ES-I3 (cell line): Measurements from ENCODE around the gene UNC80.

Experiments used
- H3K36me3 ChIP-seq: 2 replicates; pipeline ENCODE4 v1.6.1; 2013; ENCODE audit warnings: mild to moderate bottlenecking, low read length, control low read depth, moderate library complexity; ENCODE audit not compliant: insufficient read depth
- H3K4me1 ChIP-seq: 2 replicates; pipeline ENCODE4 v1.6.1; 2013; ENCODE audit warnings: mild to moderate bottlenecking, control low read depth, low read length; ENCODE audit not compliant: insufficient read depth
- H3K9ac ChIP-seq: 2 replicates; pipeline ENCODE4 v1.6.1; 2013; ENCODE audit warnings: low read depth, mild to moderate bottlenecking, low read length, moderate library complexity
- H3K9me3 ChIP-seq: 2 replicates; pipeline ENCODE4 v1.6.1; 2013; ENCODE audit warnings: mild to moderate bottlenecking, low read length, moderate library complexity; ENCODE audit not compliant: control insufficient read depth, insufficient read depth

Gene UNC80

DNA sequence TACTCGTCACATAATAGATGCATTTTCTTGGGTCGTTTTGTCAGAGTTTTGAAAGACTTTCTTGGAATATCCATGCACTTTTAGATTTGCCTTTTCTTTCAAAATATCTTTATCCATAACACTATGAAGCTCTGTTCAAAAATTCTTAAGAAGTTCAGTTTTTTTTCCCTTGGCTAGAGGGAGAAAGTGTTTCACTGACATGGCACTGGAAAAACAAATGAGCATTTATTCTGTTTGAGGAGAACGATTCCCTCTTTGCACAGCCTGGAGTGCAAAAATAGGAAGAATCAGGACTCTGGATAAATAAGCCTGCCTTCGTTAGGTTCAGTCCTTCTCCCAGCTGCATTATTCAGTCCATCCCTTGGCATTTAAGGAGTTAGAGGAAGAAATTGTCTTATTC is 139.9 kb downstream of the UNC80 start:
- no peaks in the 10 kb centered on the region for H3K9me3 ChIP-seq
- H3K36me3 ChIP-seq: no peaks in the 10 kb centered on the region
- no peaks in the 10 kb centered on the region for H3K4me1 ChIP-seq
- no peak overlapping the region for H3K9ac ChIP-seq

DNA sequence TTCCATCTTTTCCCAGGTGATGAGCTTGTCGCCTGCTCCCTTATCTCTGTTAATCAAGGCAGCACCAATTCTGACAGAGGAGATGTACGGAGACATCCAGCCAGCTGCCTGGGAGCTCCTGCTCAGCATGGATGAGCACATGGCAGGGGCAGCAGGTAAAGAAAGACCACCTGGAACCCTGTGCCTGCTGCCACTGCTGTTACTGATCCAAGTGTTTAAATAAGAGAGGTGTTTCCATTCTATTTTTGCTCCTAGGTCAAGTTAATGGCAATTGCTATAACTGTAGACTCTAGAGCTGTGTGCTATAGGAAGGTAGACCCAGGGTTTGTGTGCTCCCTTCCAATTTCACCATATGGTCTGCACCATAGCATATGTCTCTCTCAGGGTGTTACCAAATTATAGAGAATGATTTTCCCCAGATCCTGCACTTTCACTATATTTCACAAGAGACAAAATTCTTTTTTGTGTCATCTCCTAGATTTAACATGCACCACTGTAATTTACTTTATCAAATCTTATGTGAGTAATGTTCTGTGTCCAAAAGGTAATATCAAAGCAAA is 142.2 kb downstream of the UNC80 start:
- Histone ChIP-seq H3K4me1 (no peaks in the 10 kb centered on the region), H3K9me3 (no peaks in the 10 kb centered on the region), H3K9ac (no peak overlapping the region), H3K36me3 (no peaks in the 10 kb centered on the region)

DNA sequence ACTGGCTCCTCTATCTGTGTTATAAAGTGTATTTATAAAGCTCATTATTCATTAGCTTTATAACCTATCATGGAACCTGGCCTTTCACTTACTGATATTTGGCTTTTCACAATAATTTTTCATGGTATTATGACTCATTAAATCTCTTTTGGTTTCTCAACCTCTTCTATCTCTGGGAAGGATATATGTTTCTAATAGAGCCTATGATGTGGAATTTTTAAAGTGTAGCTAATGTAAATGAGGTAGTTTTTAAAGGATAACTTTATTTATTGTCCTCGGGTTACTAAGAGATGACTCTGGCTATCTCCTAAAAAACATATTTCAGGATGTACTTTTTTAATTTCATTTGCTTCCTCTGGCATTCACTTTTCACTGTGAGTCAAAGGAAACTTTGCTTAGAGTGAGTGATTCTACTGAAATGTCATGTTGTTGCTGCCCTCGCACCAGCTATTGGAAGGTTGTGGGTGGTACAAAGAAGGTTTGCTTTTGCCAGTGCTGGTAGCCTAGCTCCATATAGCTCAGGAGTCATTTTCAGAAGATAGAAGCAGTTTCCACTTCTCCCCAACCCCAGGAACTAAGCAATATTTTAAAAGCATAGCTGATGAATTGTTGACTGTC is 145.6 kb downstream of the UNC80 start:
- H3K9ac ChIP-seq: no peak overlapping the region
- H3K36me3 ChIP-seq: no peaks in the 10 kb centered on the region
- no peaks in the 10 kb centered on the region for H3K9me3 ChIP-seq
- H3K4me1 ChIP-seq: no peaks in the 10 kb centered on the region; the same call in 1 of the 2 replicates

DNA sequence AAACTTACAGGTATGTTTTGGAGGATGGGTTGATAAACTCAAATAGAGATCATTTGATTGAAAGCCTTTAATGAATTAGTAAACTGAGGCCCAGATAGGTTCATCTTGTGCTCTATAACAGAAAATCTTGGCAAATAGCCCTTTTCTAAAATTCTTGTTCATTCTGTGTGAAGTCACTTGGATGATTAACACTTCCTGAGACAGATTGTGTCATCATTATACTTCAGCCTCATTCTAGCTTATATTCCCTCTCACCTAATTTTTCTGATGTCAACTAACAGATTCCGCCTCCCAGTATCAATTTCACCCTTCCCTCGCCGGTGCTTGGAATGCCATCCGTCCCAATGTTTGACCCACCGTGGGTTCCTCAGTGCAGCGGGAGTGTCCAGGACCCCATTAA is 146.6 kb downstream of the UNC80 start:
- H3K4me1 ChIP-seq: no peaks in the 10 kb centered on the region; the same call in 1 of the 2 replicates
- no peaks in the 10 kb centered on the region for H3K36me3 ChIP-seq
- H3K9ac ChIP-seq: no peak overlapping the region
- no peaks in the 10 kb centered on the region for H3K9me3 ChIP-seq

DNA sequence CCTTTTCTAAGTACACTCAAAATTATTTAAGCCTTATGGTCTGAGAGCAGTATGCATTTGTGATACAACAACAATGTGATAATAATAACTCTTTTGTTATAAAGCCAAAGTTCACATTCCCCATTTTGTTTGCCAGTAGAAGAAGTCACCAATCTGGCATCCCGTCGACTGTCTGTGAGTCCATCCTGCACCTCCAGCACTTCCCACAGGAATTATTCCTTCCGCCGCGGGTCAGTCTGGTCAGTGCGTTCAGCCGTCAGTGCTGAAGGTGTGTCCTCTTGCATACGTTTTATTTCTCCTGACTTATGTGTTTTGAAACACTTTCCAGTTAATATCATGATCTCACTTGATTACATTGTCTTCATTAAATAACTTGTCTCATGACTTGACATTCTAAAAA is 150.5 kb downstream of the UNC80 start:
- Histone ChIP-seq H3K9ac (no peak overlapping the region), H3K4me1 (no peaks in the 10 kb centered on the region; the same call in 1 of the 2 replicates), H3K9me3 (no peaks in the 10 kb centered on the region), H3K36me3 (no peaks in the 10 kb centered on the region)

DNA sequence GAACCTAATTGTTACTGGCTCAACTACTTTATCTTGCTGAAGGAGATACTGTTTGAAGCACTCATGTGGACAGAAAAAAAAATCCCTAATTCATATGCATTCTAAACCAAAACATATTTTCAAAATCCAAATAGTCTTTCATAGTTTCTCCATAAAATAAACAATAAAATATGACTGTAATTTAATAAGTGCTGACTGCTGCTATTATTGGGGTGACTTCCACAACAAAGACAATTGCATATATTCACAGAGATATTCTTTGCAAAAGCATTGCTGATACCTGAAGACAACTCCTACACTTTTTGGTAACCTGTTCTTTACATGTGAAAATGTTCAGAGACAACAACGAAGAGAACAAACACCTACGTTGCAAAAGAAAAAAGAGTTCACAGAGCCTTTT is 157.7 kb downstream of the UNC80 start:
- H3K36me3 ChIP-seq: no peaks in the 10 kb centered on the region
- no peak overlapping the region for H3K9ac ChIP-seq
- H3K4me1 ChIP-seq: no peaks in the 10 kb centered on the region
- H3K9me3 ChIP-seq: no peaks in the 10 kb centered on the region

DNA sequence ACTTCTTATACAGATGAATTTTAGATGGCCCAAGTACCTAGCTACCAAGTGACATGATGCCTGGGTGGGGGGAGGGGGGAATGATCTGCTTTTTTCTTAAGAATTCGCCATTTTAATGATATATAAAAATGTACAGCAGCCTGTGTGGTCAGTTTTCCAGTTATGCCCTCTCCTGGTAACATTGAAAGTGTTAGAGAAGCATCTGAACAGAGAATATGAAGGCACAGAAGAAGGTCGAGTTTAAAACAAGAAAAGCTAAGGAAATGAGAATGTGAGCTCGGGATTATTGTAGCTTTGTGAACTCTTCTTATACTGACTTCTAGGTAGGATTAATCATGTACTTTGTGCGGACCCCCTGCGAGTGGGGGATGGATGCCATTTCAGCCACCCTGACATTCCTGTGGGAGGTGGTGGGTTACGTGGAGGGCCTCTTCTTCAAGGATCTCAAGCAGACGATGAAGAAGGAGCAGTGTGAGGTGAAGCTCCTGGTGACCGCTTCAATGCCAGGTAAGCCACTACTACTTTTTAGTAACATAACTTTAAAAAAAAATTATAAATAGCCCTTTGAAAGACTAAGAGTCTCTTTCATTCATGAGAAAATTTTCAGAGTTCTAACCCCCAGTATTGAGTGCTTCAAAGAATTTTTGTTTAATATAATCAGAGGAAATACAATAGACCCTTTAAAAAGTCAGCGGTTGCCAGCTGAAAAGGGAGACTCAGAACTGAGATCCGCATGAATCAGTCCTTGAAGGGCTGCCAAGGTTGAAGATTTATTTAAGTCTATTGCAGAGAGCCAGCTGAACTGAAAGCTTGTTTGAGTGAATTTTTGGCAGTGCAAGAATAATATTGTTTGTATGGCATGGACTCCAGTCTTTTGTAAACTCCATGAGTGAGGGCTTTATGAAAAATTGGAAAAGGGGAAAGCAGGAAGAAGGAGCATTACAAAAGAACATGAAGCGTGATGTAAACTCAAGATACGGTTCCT is 162.2 kb downstream of the UNC80 start:
- H3K36me3 ChIP-seq: no peaks in the 10 kb centered on the region
- no peaks in the 10 kb centered on the region for H3K4me1 ChIP-seq
- H3K9ac ChIP-seq: no peak overlapping the region
- no peaks in the 10 kb centered on the region for H3K9me3 ChIP-seq

DNA sequence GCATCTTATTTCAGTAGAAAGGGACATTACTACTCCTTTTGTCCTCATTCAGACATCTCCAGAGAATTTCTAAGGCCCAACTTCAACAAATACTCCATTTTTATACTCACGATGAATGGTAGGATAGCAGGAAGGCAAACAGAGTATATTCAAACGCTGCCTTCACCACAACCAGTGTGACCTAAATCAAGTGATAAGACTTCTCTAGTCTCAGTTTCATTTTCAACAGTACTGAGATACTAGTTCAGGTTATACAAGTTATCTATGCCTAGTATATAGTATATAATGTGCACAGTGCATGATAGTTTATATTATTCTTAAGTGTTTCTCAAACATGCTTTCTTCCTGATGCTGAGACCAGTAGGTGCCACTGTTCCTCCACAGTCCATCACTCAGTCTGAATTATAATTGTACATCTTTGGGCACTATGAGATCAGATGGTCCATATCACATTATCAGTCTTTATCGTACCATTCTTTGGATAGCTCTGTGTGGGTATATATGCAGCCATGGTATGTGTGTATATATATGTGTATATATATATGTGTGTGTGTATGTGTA is 164.6 kb downstream of the UNC80 start:
- Histone ChIP-seq H3K36me3 (no peaks in the 10 kb centered on the region), H3K9ac (no peak overlapping the region), H3K9me3 (no peaks in the 10 kb centered on the region), H3K4me1 (no peaks in the 10 kb centered on the region)

DNA sequence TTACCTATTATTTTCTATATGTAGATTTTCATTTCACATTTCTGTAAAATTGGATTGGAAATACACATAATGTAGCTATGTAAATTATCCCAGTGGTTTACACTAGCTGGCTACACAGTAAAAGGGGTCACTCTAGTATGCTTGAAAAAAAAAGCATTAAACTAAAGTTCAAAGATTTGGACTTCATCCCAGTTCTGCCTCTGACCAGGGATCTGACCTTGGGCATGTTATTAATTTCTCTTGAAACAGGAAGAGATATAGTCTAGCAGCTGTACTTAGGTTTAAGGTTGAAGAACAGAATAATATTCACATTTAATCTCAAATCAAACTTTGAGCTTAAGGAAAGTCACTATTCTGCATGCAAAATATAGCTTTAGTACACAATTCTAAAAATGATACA is 166.3 kb downstream of the UNC80 start:
- H3K4me1 ChIP-seq: no peaks in the 10 kb centered on the region
- H3K36me3 ChIP-seq: no peaks in the 10 kb centered on the region
- no peak overlapping the region for H3K9ac ChIP-seq
- H3K9me3 ChIP-seq: no peaks in the 10 kb centered on the region

DNA sequence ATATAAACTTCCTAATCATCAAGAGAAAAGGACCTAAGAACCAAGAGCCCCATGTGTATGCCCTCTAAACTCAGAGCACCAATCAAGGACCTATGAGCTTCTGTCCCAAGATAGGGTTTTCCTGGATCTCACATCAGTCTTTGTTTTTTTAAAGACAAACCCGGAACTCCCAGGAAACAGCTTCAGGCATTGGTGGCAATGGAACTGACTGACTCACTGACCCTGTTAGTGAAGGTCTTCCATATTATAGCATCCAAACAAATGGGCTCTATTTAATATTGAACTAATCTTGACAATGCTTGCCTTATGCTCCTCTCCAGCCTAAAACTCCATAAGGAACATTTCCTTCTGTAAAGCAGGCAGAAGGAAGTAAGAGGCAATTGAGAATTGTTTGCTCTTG is 167.3 kb downstream of the UNC80 start:
- Histone ChIP-seq H3K4me1 (peaks cover 5% of the 10 kb centered on the region; the same call in 1 of the 2 replicates), H3K9me3 (no peaks in the 10 kb centered on the region), H3K36me3 (no peaks in the 10 kb centered on the region), H3K9ac (no peak overlapping the region)

DNA sequence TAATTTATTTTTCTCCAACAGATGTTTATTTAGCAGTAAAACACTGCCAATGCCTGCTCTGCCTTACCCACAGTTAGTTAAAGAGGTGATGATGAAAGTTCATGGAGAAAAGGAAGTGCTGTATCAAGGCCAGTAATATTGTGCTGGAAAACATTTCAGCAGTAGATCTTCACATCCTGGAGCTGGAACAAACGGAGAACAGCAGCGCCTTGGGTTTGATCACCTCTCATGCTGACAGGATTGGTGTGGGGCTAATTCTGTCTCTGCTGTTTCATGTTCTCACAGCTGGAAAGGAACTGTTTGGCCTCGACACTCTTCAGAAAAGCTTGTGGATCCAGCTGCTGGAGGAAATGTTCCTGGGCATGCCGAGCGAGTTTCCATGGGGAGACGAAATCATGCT is 169.3 kb downstream of the UNC80 start:
- Histone ChIP-seq H3K36me3 (no peaks in the 10 kb centered on the region), H3K9ac (no peak overlapping the region), H3K4me1 (peaks cover 5% of the 10 kb centered on the region; the same call in 1 of the 2 replicates), H3K9me3 (no peaks in the 10 kb centered on the region)

DNA sequence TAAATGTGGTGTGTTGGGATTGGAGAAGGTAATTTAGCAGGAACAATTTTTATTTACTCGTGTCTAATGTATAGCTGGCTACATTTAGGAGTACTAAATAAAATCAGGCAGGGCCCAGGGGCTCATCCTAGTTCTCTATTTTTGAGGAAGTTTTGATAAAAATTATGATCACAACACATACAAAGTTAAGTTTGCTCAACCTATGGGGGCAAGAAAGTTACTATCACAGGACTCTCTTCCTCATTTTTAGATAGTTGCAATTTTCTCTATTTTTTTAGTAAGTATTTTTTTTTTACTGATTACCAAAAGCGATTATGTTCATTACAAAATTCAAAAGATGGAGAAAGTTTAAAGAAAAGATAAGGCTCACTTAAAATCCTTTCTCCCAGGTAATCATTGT is 170.8 kb downstream of the UNC80 start:
- H3K9me3 ChIP-seq: no peaks in the 10 kb centered on the region
- H3K9ac ChIP-seq: no peak overlapping the region
- peaks cover 5% of the 10 kb centered on the region; the same call in 1 of the 2 replicates for H3K4me1 ChIP-seq
- no peaks in the 10 kb centered on the region for H3K36me3 ChIP-seq

DNA sequence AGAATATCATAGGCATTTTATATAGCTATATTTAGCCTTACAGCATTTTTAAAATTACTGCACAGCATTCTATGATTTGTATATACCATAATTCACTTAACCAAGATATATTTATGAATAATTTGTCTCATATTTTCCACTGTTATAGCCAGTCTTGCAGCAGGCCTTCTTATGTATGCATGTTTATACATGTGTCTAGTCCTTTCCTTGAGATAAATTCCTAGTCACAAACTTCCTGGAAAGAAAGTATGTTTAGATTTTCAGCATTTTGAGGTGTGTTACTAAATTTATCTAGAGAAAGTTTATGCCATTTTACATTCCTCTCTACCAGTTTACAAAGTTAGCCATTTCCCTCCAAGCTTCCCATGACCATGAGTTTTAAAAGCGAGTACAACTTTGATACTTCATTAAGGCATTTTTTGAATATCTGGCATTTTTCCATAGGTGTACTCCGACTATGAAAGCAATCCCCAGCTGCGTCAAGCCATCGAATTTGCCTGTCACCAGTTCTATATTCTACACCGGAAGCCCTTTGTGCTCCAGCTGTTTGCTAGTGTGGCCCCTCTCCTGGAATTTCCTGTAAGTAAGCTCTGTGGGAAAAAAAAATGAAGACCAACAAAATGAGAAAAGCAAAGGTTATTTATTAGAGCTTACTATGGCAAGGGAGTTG is 171.4 kb downstream of the UNC80 start:
- H3K9ac ChIP-seq: no peak overlapping the region
- H3K36me3 ChIP-seq: no peaks in the 10 kb centered on the region
- H3K4me1 ChIP-seq: peaks cover 5% of the 10 kb centered on the region; the same call in 1 of the 2 replicates
- no peaks in the 10 kb centered on the region for H3K9me3 ChIP-seq

DNA sequence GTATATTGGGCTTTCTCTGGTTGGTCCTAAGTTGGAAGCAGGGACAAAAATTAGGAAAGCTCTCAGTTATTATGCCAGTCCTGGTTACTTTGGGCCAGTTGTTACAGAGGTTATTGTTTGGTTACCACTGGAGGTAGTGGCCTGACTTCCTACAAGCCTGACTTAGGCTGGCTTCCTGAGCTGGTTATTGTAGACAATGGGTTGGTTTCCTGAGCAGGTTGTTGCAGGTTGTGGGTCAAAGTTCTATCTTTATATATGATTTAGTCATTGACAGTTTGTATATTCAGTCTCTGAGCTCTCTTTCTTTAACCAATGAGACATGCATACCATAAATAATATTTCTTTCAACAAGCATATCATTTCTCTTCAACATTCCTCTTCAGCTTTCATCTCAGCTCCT is 172.1 kb downstream of the UNC80 start:
- peaks cover 5% of the 10 kb centered on the region; the same call in 1 of the 2 replicates for H3K4me1 ChIP-seq

More for the DNA sequence above, 172.1 kb downstream of the UNC80 start:
- H3K9ac ChIP-seq: no peak overlapping the region
- H3K9me3 ChIP-seq: no peaks in the 10 kb centered on the region
- no peaks in the 10 kb centered on the region for H3K36me3 ChIP-seq
